Measurements from ENCODE around the gene STAG1.
"Not testable (repeated sequence)": the region's sequence is repeated elsewhere in the genome, so short reads cannot be mapped to it uniquely, and the experiment has no call there.

STAG1 gene

DNA sequence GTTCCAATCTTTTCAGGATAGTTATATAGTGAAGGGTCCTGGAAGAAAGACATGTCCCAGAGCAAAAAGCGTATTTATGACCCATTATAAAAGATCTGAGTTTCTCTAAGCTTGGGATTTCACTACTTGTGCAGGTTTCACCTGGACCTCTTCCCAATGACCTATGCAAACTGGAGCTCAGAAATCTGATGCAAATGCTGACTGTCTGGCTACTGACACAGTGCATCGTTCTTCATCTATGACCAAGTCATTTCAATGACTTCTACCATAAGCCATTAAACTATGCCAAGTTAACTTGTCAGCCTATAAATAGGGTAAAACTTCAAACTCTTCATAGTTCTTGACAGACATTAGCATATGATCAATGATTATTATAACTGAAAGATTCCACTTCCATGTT lies 11.1 kb downstream of the STAG1 start:
- no peak for DNase-seq

DNA sequence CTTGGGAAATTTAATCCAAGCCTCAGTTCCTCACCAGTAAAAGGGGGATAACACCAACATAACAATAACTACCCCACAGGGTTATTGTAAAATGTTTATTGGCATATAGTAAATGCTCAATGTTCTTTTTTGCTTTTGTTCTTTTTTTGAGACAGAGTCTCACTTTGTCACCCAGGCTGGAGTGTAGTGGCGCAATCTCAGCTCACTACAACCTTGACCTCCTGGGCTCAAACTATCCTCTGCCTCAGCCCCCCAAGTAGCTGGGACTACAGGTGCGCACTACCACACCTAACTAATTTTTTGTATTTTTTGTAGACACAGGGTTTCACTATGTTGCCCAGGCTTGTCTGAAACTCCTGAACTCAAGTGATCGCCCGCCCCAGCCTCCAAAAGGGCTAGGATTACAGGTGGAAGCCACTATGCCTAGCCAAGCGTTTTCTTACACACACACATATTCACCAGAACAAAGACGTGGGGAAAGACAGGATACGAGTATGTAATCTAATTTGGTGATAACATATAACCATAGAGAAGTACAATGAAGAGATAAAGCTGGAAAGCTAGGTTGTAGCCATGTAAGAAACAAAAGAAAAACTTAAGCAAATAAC lies 11.7 kb downstream of the STAG1 start:
- DNase-seq, result no peak

DNA sequence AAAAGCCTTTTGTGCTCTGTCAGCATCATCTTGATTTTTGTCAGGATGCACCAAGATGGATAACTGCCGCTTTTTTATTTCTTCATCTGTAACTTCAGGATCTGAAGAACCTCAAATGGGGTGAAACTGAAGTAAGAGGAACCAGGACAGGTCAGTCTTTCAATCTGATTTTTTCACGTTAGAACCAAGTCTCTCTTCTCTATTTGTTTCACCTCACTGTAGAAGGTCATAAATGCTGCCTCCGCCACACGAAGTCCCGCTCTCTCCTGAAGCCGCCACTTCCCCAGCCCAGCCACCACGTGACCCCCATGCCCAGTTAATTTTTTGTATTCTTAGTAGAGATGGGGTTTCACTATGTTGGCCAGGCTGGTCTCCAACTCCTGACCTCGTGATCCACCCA lies 15.2 kb downstream of the STAG1 start:
- DNase-seq, result not testable (repeated sequence)

DNA sequence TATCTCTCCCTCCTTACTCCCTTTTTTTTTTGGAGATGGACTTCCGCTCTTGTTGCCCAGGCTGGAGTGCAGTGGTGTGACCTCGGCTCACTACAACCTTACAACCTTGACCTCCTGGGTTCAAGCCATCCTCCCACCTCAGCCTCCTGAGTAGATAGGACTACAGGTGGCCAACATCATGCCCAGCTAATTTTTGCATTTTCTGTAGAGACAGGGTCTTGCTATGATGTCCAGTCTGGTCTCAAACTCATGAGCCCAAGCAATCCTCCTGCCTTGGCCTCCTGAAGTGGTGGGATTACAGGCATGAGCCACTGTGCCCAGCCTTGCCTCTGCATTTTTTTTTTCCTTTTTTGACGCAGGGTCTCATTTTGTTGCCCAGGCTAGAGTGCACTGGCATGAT lies 17.1 kb downstream of the STAG1 start:
- no peak for DNase-seq

DNA sequence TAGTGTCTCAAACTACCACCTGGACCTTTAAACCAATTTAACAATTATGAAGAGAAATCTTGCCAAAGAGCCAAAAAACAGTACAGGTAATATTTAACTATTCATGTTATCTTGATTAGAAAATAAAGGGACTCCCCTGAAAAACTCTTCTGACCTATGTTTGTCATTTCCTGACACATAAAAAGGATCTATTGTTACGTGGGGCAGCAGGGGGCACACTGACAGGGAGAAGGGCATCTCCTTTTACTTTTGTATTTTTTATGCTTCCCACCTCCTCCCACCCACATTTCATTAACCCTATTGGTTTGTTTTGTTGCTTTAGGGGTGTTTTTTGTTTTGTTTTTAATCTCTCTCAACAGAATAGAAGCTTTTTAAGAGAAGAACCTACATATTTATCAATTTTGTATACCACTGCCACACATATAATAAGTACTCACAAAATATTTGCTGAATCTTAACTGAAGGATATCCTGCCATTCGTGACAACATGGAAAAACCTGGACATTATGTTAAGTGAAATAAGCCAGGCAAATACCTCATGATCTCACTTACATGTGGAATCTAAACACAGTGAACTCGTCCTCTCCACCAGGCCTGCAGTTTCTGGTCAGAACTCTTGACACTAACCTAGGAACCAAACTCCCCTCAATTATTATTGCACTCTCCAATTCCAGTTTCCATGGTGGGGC lies 17.7 kb downstream of the STAG1 start:
- no peak for DNase-seq

DNA sequence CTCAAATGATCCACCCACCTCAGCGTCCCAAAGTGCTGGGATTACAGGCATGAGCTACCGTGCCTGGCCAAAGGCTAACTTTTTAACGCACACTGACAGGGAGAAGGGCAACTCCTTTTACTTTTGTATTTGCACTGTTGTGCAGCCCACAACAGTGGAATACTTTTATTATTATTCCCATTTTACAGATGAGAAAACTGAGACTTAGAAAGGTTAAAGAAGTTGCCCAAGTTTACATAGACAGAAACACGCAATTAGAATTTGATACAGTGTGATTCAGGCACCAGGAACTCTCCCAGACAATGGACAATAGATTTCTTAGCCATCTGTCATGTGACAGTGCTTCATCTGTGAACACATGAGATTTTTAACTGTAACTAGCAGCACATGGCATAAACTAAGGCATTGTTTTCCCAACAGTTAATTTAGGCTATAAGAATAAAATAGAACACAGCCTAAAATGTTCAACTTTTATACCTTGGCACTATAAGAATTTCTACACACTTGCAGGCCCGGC lies 18.8 kb downstream of the STAG1 start:
- DNase-seq, result no peak

DNA sequence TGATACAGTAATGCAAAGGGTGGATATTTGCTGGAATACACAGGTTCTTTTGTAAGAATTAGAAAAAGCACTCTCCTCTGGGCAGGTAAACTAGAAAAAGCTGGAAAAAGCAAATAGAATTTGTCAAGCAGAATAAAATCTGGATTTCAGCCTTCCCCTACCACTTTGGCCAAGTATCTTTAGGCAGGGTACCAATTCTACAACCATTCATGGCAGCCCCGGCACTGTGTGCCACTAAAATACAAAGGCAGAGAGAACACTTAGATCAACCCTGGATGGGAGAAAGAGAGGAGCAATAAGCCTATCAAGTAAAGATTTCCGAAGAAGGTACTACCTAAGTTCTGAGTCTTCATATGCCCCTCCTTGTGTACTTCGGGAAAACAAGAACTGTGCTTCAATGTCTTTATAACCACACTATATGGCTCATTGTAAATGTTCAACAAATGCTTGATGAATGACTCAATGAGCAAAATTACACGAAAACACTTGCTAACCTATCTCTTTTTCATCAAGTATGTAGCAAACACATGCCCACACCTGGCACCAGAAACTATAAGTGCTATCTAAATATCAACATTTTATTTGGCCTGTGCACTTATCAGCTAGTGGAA lies 20.8 kb downstream of the STAG1 start:
- DNase-seq, result no peak

DNA sequence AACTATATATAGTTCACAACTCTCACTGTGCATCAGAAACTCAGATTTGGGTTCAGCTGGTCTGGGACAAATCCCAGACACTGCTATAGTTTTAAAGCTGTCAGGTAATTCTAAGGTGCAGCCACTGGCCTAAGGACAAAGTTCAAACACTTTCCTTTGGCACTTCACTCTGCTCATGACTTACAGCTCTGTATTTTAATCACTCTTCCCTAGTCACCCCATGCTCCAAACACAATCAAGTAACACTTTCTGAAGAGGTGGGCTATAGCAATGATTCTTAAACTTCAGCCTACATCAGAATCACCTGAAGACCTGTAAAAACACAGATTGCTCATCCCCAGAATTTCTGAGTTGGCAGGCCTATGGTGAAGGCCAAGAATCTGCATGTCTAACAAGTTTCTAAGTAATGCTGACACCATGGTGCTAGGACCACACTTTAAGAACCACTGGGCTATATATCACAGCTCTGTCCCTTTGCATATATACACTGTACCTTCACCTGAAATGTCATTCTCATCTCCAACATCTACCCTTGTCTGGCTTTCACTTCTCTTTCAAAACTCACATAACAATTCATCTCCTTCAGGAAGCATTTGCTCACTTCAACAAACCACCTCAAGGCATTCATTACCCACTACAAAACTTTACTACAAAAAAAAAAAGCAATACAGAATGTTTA lies 21.4 kb downstream of the STAG1 start:
- DNase-seq, result no peak

DNA sequence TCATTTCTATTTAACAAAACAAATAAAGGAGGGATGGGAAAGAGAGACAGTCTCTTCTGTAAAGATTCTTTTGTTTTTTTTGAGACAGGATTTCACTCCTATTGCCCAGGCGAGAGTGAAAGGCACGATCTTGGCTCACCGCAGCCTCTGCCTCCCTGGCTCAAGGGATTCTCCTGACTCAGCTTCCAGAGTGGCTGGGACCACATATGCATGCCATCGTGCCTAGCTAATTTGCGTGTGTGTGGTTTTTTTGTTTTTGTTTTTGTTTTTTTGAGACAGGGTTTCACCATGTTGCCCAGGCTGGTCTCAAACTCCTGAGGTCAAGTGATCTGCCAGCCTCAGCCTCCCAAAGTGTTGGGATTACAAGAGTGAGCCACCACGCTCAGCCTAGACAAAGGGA lies 23.3 kb downstream of the STAG1 start:
- no peak for DNase-seq

DNA sequence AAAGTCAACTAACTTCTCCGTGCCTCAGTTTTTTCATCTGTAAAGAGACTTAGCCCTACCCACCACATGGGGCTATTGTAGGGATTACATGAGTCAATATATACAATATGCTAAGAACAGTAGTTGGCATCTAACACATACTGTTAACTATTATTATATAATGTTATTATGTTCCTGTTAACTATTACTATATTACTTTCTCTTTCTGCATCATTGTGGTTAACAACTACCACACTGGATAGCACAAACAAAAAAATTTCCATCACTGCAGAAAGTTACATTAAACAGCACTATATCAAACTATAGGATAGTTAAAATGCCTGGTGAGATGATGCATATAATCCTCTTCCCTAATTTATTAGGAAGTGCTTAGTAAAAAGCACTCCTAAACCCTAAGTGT lies 23.7 kb downstream of the STAG1 start:
- DNase-seq, result no peak

DNA sequence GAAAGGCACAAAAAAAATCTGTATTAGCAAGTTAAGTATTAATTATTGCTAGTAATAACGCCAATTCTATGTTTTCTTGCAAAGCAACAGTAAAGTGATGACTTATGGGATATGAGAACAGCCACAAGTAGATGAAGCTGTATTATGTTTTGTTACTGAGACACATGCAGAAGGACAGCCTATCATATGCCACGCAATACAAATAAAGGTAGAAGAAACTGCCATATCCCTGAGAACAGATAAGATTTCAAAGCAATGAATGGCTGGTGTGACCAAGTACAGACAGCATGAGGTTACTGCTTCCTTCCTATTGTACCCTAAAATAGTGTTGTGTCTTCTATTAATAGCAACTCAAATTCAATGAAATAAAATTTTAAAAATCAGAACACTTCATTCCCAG lies 26.7 kb downstream of the STAG1 start:
- DNase-seq, result no peak

DNA sequence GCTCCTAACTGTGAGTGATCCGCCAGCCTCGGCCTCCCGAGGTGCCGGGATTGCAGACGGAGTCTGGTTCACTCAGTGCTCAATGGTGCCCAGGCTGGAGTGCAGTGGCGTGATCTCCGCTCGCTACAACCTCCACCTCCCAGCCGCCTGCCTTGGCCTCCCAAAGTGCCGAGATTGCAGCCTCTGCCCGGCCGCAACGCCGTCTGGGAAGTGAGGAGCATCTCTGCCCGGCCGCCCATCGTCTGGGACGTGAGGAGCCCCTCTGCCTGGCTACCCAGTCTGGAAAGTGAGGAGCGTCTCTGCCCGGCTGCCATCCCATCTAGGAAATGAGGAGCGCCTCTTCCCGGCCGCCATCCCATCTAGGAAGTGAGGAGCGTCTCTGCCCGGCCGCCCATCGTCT lies 29.3 kb downstream of the STAG1 start:
- DNase-seq, result not testable (repeated sequence)

DNA sequence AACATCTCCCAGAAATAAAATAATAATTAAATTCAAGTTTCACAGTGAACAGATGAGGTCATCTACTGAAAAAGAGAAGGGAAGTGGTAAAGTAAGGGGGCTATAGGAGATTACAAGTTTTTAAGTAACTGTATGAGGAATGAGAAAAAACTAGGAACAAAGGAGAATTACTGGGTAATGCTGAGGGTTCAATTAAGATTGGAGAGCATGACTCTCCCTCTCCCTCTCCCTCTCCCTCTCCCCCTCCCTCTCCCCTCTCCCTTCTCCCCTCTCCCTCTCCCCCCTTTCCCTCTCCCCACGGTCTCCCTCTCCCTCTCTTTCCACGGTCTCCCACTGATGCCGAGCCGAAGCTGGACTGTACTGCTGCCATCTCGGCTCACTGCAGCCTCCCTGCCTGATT lies 29.8 kb downstream of the STAG1 start:
- not testable (repeated sequence) for DNase-seq

DNA sequence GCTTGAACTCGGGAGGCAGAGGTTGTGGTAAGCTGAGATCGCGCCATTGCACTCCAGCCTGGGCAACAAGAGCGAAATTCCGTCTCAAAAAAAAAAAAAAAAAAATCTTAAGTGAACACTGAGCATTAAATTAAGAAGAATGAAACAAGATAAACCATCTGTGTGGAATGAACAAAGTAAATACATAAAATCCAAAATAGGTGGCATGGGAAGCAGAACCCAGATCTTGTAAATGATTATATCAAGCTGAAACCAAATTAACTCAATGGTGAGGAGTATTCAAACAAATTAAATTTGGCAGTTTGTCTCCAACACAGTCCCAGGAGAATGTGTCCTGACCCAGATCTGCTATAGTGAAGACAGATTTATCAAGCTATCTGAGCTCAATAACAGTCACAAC lies 32.1 kb downstream of the STAG1 start:
- no peak for DNase-seq

DNA sequence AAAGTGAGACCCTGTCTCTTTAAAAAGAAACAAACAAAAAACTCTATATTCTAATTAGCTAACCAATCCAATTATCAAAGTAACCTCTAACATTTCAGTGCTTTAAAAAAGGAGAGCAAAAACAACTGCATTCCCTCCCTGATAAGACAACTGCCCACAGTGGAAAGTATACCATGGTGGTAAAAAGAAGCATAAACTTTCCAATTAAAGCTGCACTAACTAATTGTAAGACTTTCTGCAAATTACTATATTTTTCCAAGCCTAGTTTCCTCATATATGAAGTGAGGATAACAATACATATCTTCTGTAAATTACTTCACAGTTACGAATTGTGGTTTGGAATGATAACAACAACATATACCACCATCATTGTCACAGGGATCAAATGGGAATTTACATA lies 35.5 kb downstream of the STAG1 start:
- no peak for DNase-seq

DNA sequence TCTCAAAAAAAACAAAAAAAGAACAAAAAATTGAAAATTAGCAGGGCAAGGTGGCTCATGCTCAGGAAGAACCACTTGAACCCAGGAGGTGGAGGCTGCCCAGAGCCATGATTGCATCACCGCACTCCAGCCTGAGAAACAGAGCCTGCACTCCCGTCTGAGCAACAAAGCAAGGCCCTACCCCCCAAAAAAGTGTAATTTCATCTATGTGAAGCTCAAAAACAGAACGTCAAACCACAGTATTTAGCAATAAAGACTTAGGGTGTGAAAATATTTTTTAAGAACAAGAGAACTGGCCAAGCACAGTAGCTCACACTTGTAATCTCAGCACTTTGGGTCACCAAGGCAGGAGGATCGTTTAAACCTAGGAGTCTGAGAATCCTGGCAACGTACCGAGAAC lies 38.2 kb downstream of the STAG1 start:
- DNase-seq, result no peak

DNA sequence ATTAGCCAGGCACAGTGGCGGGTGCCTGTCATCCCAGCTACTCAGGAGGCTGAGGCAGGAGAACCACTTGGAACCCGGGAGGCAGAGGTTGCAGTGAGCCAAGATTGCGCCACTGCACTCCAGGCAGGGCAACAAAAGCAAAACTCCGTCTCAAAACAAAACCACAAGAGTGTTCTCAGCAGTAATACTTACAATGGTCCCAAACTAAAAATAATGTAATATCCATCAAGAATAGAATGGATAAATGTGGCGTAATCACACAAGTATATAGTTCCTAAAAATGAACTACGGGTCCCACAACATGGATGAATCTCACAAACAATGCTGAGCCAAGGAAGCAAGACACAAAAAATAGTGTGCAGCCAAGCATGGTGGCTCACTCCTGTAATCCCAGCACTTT lies 39.2 kb downstream of the STAG1 start:
- no peak for DNase-seq

DNA sequence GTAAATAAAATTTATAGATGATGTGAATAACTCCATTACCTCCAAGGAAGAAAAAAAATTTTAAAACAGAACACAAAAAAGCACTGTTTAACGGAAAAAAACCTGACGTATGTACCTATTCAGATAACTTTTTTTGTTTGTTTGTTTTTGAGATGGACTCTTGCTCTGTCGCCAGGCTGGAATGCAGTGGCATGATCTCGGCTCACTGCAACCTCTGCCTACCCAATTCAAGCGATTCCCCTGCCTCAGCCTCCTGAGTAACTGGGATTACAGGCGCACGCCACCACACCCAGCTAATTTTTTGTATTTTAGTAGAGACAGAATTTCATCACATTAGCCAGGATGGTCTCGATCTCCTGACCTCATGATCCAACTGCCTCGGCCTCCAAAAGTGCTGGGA lies 40.3 kb downstream of the STAG1 start:
- not testable (repeated sequence) for DNase-seq

DNA sequence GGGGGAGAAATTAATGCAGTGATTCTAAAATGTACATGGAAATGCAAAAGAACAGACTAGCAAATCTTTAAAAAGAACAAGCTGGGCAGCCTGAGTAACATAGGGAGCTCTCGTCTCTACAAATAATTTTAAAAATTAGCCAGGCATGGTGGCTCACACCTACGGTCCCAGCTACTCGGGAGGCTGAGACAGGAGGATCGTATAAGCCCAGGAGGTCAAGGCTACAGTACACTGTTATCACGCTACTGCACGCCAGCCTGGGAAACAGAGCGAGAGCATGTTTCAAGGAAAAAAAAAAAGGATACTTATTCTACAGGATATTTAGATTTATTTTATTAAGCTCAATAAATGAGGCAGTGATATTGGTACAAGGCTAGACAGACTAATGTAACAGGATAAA lies 40.9 kb downstream of the STAG1 start:
- DNase-seq, result no peak

DNA sequence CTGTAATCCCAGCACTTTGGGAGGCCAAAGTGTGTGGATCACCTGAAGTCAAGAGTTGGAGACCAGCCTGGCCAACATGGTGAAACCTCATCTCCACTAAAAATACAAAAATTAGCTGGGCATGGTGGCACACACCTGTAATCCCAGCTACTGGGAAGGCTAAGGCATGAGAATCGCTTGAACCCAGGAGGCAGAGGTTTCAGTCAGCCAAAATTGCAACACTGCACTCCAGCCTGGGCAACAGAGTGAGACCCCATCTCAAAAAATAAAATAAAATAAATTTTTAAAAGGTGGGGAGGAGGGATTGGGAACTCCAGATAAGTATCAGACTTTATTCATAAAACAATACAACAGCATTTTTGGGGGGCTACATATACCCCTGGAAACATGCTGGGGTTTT lies 42.4 kb downstream of the STAG1 start:
- not testable (repeated sequence) for DNase-seq

DNA sequence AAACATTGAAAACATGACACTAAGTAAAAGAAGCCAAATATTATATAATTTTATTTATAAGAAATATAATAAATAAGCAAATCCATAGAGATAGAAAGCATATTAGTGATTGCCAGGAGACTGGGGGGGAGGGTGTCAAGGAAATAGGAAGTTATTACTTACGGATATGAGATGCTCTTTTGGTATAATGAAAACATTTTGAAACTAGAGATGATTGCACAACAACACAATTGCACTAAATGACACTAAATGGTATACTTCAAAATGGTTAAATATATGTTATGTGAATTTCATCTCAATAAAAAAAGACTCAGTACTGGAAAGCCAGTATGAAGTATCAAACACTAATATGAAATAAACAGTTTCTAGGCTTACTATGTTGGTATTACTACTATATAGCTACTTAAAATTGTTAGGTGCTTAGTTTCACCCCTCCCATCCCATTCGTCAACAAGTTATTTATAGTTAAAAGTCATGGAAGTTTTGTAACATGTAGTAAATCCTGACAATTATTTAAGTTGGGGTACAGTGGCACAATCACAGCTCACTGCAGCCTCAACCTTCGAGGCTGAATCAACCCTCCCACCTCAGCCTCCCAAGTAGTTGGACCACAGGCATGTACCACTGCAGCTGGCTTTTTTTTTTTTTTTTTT lies 43.7 kb downstream of the STAG1 start:
- no peak for DNase-seq

DNA sequence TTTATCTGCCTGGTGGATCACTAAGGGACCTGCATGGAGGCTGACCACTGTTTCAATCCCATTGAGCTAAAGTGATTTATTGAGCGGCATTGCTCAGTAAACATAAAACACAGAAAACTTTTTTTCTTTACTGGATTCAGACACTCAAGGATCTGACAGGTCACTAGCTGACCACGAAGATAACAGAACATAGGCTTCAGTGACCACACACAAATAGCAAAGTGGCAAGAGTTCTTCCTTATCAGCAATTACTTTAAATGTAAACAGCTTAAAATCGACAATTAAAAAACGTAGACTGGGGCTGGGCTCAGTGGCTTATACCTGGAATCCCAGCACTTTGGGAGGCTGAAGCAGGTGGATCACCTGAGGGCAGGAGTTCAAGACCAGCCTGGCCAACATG lies 48.7 kb downstream of the STAG1 start:
- DNase-seq, result no peak

DNA sequence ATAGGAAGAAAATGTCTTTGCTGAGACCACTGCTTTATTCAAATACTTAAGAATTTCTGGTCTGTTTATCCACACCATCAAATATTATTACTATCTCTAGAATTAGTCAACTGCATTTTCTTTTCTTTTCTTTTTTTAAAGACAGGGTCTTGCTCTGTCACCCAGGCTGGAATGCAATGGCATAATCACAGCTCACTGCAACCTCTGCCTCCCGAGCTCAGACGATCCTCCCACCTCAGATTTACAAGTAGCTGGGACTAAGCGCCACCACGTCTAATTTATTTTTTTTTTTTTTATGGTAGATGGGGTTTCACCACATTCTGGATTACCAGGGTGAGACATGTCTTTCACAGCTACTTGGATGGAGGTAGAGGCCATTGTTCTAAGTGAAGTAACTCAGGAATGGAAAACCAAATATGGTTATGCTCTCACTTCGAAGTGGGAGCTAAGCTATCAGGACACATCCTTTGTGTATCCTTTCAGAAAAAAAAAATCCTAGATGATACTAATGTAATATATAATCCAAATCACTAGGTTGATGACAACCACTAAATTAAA lies 52.8 kb downstream of the STAG1 start:
- DNase-seq, result no peak
